RKO (cell line): ENCODE data around the gene NECTIN1.
A peak's percentile ranks its signal among the peaks of the same experiment; 100 is the strongest.

Source experiments
- DNase-seq: peaks from one replicate; pipeline ENCODE4 v3.0.0-alpha.2; 2016; ENCODE audit warnings: low spot score

Gene NECTIN1

GRCh38 chr11:119712459-119713358 lies 16.3 kb downstream of the NECTIN1 start:
- no peak for DNase-seq

GRCh38 chr11:119712006-119712405 lies 17.0 kb downstream of the NECTIN1 start:
- DNase-seq, result no peak

DNA sequence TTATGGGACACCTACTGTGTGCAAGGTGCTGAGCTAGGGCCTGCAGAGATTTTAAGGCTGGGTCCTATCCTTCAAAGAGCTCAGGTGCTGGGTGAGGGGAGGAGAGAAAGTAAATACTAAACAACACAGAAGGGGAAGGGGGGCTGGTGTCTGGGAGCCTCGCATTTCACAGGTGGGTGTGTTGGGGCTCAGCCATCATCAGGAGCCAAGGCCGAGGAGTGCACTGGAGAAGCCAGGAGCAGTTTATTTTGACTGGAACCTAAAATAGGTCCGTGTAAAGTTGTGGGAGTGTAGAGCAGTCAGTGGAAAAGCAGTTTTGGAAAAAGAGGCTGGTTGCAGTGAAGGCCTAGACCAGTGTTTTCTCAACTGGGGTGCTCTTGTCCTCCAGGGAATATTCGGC lies 17.5 kb downstream of the NECTIN1 start:
- DNase-seq, result no peak

GRCh38 chr11:119710417-119710816 lies 18.6 kb downstream of the NECTIN1 start:
- DNase-seq, result no peak

- no peak for DNase-seq
Observed at GRCh38 chr11:119709638-119710346, 19.2 kb downstream of the NECTIN1 start.

GRCh38 chr11:119709171-119709570 lies 19.8 kb downstream of the NECTIN1 start:
- no peak for DNase-seq

GRCh38 chr11:119708384-119708783 lies 20.6 kb downstream of the NECTIN1 start:
- DNase-seq, result no peak

DNA sequence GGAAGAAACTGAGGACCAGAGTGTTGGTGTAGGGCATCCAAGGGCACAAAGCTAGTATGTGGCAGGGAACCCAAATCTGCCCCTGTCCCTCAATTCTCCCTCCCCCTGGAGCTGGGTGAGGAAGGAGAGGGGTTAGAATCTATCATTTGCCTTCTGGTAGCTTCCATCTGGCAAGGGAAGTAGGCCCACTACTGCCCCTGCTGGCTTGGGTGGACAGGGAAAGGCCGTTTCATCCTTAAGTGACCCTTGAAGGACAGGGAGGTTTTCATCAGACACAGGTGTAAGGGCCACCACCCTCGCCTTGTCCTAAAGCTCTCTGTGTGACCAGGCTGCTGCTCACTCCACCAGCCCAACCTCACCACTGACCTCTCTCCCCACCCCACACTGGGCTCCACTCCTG lies 22.1 kb downstream of the NECTIN1 start:
- DNase-seq, result no peak

DNA sequence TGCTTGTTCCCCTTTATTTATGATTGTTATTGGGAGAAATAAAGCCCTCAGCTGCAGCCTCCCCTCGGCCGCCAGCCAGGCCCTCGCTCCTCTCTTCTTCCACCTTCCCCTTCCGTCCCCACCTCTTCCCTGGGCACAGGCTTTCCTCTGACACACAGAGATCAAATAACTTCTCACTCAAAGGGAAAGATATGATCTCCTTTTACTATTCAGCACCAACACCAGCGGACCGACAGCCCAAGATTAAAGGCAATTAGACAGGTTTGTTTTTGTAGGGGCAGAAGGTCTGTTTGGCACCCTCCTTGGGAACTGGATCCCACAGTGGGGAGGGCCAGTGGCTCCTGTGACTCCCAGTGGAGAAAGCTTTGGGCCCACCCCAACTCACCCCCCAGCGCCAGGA lies 23.0 kb downstream of the NECTIN1 start:
- no peak for DNase-seq

DNA sequence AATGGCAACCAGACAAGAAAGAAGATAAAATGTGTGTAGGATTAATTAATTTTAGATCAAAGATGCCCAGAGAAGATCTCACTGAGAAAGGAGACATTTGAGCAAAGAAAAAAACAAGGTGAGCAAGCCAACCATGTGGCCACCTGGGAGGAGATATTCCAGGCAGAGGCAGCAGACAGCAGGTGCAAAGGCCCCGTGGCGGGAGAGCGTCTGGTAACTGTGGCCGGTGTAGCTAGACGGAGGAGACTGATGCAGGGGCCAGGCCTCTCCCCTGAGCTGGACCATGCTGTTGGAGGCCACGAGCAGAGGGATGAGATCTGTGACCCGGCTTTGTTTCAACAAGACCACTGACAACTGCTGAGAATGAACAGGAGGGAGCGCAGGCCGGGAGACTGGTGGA lies 23.6 kb downstream of the NECTIN1 start:
- DNase-seq, result no peak

- DNase-seq, result no peak
Observed at GRCh38 chr11:119704849-119705248, 24.2 kb downstream of the NECTIN1 start.

GRCh38 chr11:119701591-119702549 lies 27.1 kb downstream of the NECTIN1 start:
- no peak for DNase-seq

DNA sequence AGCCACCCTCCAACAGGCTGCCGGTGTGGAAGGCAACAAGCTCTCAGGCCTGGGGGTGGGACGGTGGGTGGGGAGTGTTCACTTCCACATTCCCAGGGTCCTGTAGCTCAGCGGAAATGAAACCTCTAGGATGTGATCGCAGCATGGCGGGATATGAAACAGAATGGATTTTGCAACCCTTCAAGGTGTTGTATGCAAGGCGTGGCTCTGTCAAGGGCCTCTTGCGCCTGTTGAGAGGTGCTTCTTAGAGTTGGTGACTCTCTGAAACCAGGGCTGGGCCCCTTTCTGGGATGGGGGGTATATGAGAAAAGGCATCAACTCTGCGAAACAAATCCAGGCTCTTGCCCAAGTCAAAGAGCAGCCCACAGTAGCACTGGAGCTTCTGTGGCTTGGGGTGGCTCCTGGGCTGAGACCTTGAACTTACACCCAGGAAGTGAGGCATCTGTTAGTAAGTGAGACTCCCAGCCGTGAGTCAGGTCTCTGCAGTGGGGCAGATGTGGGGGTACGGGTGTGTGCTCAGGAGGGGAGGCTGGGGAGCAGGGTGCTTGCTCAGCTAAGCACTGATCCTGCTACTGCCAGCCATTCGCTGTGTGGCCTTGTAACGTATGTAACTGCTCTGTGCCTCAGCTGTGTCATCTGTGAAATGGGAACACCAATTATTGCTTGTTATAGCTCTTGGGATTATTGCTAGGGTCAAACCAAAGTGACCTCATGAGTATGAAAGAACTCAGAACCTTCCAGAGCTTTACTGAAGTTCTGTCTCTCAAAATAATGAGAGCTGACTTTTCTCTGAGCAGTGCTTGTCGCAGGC lies 28.3 kb downstream of the NECTIN1 start:
- DNase-seq, result peak; percentile 72

DNA sequence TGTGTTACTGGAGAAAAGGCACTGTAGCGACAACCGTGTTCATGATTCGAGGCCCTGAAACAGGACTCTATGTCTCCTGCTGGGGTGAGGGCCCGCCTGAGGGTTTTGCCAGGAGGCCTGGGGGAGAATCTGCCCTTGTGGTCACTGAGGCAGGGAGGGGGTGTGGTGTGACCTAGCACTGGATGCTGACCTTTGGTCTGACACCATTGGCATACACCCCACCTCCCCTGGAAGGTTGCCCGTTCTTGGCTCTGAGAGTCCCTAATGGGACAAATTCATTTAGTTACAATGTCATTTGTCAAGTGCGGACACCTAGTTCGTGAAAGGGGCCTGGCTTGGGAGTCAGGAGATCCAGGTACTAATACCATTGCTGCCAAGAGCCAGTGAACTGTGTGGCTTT lies 29.0 kb downstream of the NECTIN1 start:
- no peak for DNase-seq

GRCh38 chr11:119699227-119699626 lies 29.8 kb downstream of the NECTIN1 start:
- DNase-seq, result no peak

DNA sequence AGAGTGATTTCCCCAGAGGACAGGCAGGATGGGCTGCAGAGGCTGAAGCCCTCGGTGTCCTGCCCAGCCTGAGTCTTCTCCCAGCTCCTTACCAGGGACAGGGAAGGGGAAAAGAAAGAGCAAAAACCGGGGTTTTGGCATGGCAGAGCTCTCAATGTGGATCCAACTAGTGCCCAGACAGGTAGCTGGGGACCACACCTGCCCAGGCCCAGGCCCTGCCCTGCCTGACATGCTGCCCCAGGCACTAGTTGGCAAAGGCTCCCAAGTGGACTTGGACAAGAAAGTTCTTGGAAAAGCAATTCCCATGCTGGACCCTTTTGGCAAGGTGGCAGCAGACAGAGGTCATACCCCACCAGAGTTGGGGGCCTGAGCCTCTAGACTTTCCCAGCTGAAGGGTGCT lies 31.1 kb downstream of the NECTIN1 start:
- DNase-seq, result no peak

GRCh38 chr11:119697445-119697844 lies 31.6 kb downstream of the NECTIN1 start:
- no peak for DNase-seq

DNA sequence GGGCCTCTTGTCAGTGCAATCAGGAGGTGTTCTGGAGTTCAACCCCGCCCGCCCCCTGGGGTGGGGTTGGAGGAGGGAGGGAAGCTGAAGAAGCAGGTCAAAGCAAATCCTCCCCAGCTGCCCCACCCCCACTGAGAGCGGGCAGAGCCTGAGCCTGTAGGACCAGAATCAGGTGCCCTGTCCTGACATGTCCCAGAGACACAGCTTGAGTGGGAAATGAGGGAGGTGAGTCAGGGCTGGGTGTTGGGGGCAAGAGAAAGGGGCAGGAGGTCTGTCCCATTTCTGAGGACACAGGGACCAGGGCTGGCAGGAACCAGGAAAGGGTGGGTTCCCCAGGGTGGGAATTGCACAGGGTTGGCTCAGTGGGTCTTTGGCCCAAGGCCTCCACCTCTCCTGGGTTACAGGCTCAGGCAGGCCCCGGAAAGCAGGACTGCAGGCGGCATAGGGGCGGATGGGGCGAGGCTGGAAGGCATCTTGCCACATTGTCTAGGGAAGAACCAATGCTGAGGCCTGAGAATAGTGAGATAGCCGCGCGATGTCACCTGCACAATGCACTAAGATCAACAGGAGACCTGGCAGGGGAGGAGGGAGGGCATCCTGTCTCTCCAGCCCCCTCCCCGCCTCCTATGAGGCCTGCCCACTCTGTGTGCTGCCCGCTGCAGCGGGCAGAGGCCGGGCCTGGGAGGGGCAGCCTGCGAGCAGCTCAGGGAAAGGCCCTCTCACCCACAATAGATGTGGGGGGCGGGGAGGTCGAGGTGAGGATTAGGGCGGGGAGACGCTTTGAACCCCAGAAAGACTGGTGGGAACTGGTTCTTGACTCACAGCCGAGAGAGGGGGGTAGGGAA lies 32.4 kb downstream of the NECTIN1 start:
- DNase-seq, result no peak

- peak; percentile 7 for DNase-seq
Observed at GRCh38 chr11:119694334-119694733, 34.7 kb downstream of the NECTIN1 start.

DNA sequence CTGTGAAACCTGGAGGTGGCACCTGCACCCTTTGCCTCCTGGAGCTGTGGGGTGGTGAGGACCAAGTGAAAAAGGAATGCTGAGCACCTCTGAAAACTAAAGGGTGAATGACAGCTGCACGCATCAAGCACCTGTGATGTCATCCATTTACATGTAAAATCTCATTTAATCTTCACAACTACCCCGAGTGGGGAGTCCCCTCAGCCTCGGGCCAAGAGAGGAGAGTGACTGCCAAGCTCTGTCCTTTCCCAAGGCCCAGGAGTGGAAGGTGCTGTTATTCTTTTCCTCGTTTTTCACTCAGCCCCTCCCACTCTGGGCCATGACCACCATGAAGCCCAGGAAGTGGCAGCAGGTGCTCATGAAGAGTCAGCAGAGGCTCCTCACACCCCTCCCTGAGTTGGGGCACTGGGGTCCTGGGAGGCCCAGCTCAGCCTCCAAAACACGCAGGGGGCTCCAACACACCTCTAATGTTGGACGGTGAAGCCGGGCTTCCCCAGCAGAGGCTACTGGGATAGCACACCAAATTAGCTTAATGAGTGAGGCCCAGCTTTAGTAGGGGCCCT lies 35.7 kb downstream of the NECTIN1 start:
- no peak for DNase-seq
